ENCODE measurements around the gene PCED1B.

- TF ChIP-seq, protein P1, sequence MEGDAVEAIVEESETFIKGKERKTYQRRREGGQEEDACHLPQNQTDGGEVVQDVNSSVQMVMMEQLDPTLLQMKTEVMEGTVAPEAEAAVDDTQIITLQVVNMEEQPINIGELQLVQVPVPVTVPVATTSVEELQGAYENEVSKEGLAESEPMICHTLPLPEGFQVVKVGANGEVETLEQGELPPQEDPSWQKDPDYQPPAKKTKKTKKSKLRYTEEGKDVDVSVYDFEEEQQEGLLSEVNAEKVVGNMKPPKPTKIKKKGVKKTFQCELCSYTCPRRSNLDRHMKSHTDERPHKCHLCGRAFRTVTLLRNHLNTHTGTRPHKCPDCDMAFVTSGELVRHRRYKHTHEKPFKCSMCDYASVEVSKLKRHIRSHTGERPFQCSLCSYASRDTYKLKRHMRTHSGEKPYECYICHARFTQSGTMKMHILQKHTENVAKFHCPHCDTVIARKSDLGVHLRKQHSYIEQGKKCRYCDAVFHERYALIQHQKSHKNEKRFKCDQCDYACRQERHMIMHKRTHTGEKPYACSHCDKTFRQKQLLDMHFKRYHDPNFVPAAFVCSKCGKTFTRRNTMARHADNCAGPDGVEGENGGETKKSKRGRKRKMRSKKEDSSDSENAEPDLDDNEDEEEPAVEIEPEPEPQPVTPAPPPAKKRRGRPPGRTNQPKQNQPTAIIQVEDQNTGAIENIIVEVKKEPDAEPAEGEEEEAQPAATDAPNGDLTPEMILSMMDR (conservative IDR thresholded peaks at IDR 0.05; ENCODE audit: low read depth in 2 of 2): no peak
- TF ChIP-seq EZH2 (IDR thresholded peaks at IDR 0.05; ENCODE audit: low read depth, unreplicated experiment) (no peak), POLR2AphosphoS5 (IDR thresholded peaks at IDR 0.05; ENCODE audit: low read depth) (no peak), JUNB (IDR thresholded peaks at IDR 0.05; ENCODE audit: unreplicated experiment) (no peak), EZH2phosphoT487 (IDR thresholded peaks at IDR 0.05; ENCODE audit: unreplicated experiment) (no peak)
- TF ChIP-seq, protein P2, sequence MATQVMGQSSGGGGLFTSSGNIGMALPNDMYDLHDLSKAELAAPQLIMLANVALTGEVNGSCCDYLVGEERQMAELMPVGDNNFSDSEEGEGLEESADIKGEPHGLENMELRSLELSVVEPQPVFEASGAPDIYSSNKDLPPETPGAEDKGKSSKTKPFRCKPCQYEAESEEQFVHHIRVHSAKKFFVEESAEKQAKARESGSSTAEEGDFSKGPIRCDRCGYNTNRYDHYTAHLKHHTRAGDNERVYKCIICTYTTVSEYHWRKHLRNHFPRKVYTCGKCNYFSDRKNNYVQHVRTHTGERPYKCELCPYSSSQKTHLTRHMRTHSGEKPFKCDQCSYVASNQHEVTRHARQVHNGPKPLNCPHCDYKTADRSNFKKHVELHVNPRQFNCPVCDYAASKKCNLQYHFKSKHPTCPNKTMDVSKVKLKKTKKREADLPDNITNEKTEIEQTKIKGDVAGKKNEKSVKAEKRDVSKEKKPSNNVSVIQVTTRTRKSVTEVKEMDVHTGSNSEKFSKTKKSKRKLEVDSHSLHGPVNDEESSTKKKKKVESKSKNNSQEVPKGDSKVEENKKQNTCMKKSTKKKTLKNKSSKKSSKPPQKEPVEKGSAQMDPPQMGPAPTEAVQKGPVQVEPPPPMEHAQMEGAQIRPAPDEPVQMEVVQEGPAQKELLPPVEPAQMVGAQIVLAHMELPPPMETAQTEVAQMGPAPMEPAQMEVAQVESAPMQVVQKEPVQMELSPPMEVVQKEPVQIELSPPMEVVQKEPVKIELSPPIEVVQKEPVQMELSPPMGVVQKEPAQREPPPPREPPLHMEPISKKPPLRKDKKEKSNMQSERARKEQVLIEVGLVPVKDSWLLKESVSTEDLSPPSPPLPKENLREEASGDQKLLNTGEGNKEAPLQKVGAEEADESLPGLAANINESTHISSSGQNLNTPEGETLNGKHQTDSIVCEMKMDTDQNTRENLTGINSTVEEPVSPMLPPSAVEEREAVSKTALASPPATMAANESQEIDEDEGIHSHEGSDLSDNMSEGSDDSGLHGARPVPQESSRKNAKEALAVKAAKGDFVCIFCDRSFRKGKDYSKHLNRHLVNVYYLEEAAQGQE (IDR thresholded peaks at IDR 0.05; ENCODE audit: unreplicated experiment): no peak
These were observed 1.4 kb upstream of the PCED1B start for GRCh38 chr12:47078086-47078395.

All from GM23338 (cell line).